Measurements from ENCODE around the gene KIRREL1. TPM values are rescaled to one million over a fixed set of nuclear protein-coding genes. Genes with fewer than 3 reads are reported as not detected.
A peak's percentile ranks its signal among the peaks of the same experiment; 100 is the strongest.

KIRREL1 gene
- total RNA-seq, 1 donor from 2014 or later = 66.8 TPM

GRCh38 chr1:158116311-158117167, 123.1 kb downstream of the KIRREL1 start:
- TF ChIP-seq CTCF (IDR thresholded peaks at IDR 0.05; ENCODE audit: unreplicated experiment) = no peak
- Mint-ChIP-seq H3K36me3 (ENCODE audit: low read depth, unreplicated experiment) (no peaks in the 10 kb centered on the region), H3K4me3 (ENCODE audit: unreplicated experiment) (no peak overlapping the region), H3K9me3 (ENCODE audit: unreplicated experiment) (no peaks in the 10 kb centered on the region), H3K27me3 (ENCODE audit: unreplicated experiment) (peaks cover 15% of the 10 kb centered on the region), H3K27ac (ENCODE audit: unreplicated experiment) (peak overlapping the region; percentile 37), H3K4me1 (ENCODE audit: unreplicated experiment) (peaks cover 9% of the 10 kb centered on the region)
- DNase-seq (ENCODE audit: low spot score) = no peak

- peak; percentile 36 for DNase-seq (ENCODE audit: low spot score)
- no peaks in the 10 kb centered on the region for H3K9me3 Mint-ChIP-seq (ENCODE audit: unreplicated experiment)
- TF ChIP-seq CTCF (IDR thresholded peaks at IDR 0.05; ENCODE audit: unreplicated experiment) = peak; percentile 27
- peaks cover 10% of the 10 kb centered on the region for H3K27me3 Mint-ChIP-seq (ENCODE audit: unreplicated experiment)
- H3K4me1 Mint-ChIP-seq (ENCODE audit: unreplicated experiment) = peaks cover 6% of the 10 kb centered on the region
- no peak overlapping the region for H3K4me3 Mint-ChIP-seq (ENCODE audit: unreplicated experiment)
- H3K36me3 Mint-ChIP-seq (ENCODE audit: low read depth, unreplicated experiment) = no peaks in the 10 kb centered on the region
- H3K27ac Mint-ChIP-seq (ENCODE audit: unreplicated experiment) = no peak overlapping the region
Observed at GRCh38 chr1:158117854-158118704, 124.6 kb downstream of the KIRREL1 start.

GRCh38 chr1:158118713-158119402, 125.4 kb downstream of the KIRREL1 start:
- Mint-ChIP-seq H3K9me3 (ENCODE audit: unreplicated experiment) (no peaks in the 10 kb centered on the region), H3K27me3 (ENCODE audit: unreplicated experiment) (peaks cover 8% of the 10 kb centered on the region), H3K36me3 (ENCODE audit: low read depth, unreplicated experiment) (no peaks in the 10 kb centered on the region), H3K27ac (ENCODE audit: unreplicated experiment) (no peak overlapping the region), H3K4me3 (ENCODE audit: unreplicated experiment) (no peak overlapping the region), H3K4me1 (ENCODE audit: unreplicated experiment) (peaks cover 3% of the 10 kb centered on the region)
- DNase-seq (ENCODE audit: low spot score) = no peak
- no peak for TF ChIP-seq CTCF (IDR thresholded peaks at IDR 0.05; ENCODE audit: unreplicated experiment)

GRCh38 chr1:158119976-158120653, 126.7 kb downstream of the KIRREL1 start:
- H3K4me1 Mint-ChIP-seq (ENCODE audit: unreplicated experiment) = peaks cover 2% of the 10 kb centered on the region
- H3K36me3 Mint-ChIP-seq (ENCODE audit: low read depth, unreplicated experiment) = no peaks in the 10 kb centered on the region
- peaks cover 2% of the 10 kb centered on the region for H3K27me3 Mint-ChIP-seq (ENCODE audit: unreplicated experiment)
- no peaks in the 10 kb centered on the region for H3K9me3 Mint-ChIP-seq (ENCODE audit: unreplicated experiment)
- no peak overlapping the region for H3K27ac Mint-ChIP-seq (ENCODE audit: unreplicated experiment)
- H3K4me3 Mint-ChIP-seq (ENCODE audit: unreplicated experiment) = no peak overlapping the region
- no peak for DNase-seq (ENCODE audit: low spot score)
- no peak for TF ChIP-seq CTCF (IDR thresholded peaks at IDR 0.05; ENCODE audit: unreplicated experiment)
